K562 (cell line): Measurements from ENCODE around the gene CSNK1G1. TPM values are rescaled to one million over a fixed set of nuclear protein-coding genes. Genes with fewer than 3 reads are reported as not detected.

Source experiments
- ATAC-seq: fragments of 200-7000 bp; cut with Tn5 transposase; 3 replicates; pipeline ENCODE4 v1.9.1; 2020; ENCODE audit warnings: moderate library complexity
- BruUV-seq: library from RNA; stranded (reverse); fragments of 400-500 nt; replicated peaks from 2 replicates; lab custom pipeline; 2021; lab: Mats Ljungman, UMichigan
- CTCF ChIA-PET: fragments of 300-600 bp; formaldehyde crosslinking; extraction: SDS; loops from one replicate; lab custom pipeline; 2021; ENCODE audit warnings: low intra/inter-chr PET ratio; lab: Yijun Ruan, JAX
- POLR2A ChIA-PET: fragments of 300-600, 350-650 bp; sonication (Branson Sonifier 250); formaldehyde crosslinking; extraction: SDS; loops from one replicate; lab custom pipeline; 2021; ENCODE audit warnings: antibody characterized with exemption, inconsistent platforms; lab: Yijun Ruan, JAX
- DNase-seq, 4 experiments: peaks; one replicate each; pipeline versions ENCODE4 v3.0.0 to v3.0.0-alpha.2; 2011 to 2018; ENCODE audit warnings: low spot score in 3 of 4, mixed read lengths in 3 of 4; ENCODE audit errors: extremely low read depth in 1 of 4
- FAIRE-seq: peaks from 2 replicates; lab custom pipeline; 2011; peaks lifted over from hg19 to GRCh38; lab: Jason Lieb, UNC
- H2AFZ ChIP-seq: 2 replicates; pipeline ENCODE4 v1.6.0; 2011; ENCODE audit warnings: low read depth, low read length, control low read depth, inconsistent platforms
- H3K27ac ChIP-seq: fragments of 200-600 bp; 3 replicates; pipeline ENCODE4 v1.8.0; 2011; ENCODE audit warnings: low read depth, mild to moderate bottlenecking, control low read depth, inconsistent platforms, low read length, moderate library complexity, mixed read lengths; ENCODE audit errors: extremely low read depth
- H3K27me3 ChIP-seq, 2 experiments: fragments of 300-600 bp in 1 of 2; 2 replicates in 1 of 2; 3 replicates in 1 of 2; pipeline versions ENCODE4 v1.6.0 to v1.8.0; 2011; ENCODE audit warnings: inconsistent platforms in 2 of 2, low read length in 2 of 2, mild to moderate bottlenecking in 1 of 2, mixed read lengths in 1 of 2, moderate library complexity in 1 of 2; ENCODE audit not compliant: control insufficient read depth in 2 of 2, insufficient read depth in 2 of 2
- H3K36me3 ChIP-seq: fragments of 300-600 bp; 3 replicates; pipeline ENCODE4 v1.8.0; 2011; ENCODE audit warnings: mild to moderate bottlenecking, low read length, inconsistent platforms; ENCODE audit not compliant: control insufficient read depth, insufficient read depth
- H3K4me1 ChIP-seq, 2 experiments: fragments of 200-600 bp in 1 of 2; replicated peaks in 1 of 2; 2 replicates in 1 of 2; 3 replicates in 1 of 2; pipeline versions ENCODE4 v1.5.1 to v1.8.0; 2011; ENCODE audit warnings: inconsistent platforms in 2 of 2, low read length in 2 of 2, mild to moderate bottlenecking in 1 of 2, mixed read lengths in 1 of 2, moderate library complexity in 1 of 2; ENCODE audit not compliant: control insufficient read depth in 2 of 2, insufficient read depth in 2 of 2
- H3K4me2 ChIP-seq: 2 replicates; pipeline ENCODE4 v1.6.1; 2011; ENCODE audit warnings: low read length, control low read depth, inconsistent platforms, mixed read lengths; ENCODE audit not compliant: insufficient read depth
- H3K4me3 ChIP-seq: fragments of 200-600 bp; sonication (generic), shearing (Covaris generic); 2 replicates; pipeline ENCODE4 v1.5.1; 2016; ENCODE audit warnings: control low read depth, inconsistent platforms
- H3K79me2 ChIP-seq: fragments of 200-600 bp; 3 replicates; pipeline ENCODE4 v1.8.0; 2011; ENCODE audit warnings: low read length, inconsistent platforms; ENCODE audit not compliant: control insufficient read depth, insufficient read depth
- H3K9ac ChIP-seq, 2 experiments: 2 replicates each; pipeline versions ENCODE4 v1.6.0 to v1.6.1; 2011; ENCODE audit warnings: low read depth in 2 of 2, low read length in 2 of 2, control low read depth in 1 of 2, inconsistent platforms in 1 of 2, mild to moderate bottlenecking in 1 of 2, mixed read lengths in 1 of 2; ENCODE audit not compliant: insufficient read depth in 1 of 2
- H3K9me1 ChIP-seq: one replicate; pipeline ENCODE4 v1.6.0; 2011; ENCODE audit warnings: inconsistent platforms, mild to moderate bottlenecking, low read length, moderate library complexity; ENCODE audit not compliant: control insufficient read depth, insufficient read depth
- H3K9me3 ChIP-seq: replicated peaks from 2 replicates; pipeline ENCODE4 v1.5.1; 2011; ENCODE audit warnings: low read depth, low read length, inconsistent platforms; ENCODE audit not compliant: control insufficient read depth, insufficient read depth
- H4K20me1 ChIP-seq: replicated peaks from 2 replicates; pipeline ENCODE4 v1.6.1; 2011; ENCODE audit warnings: low read length, inconsistent platforms, mixed read lengths; ENCODE audit not compliant: control insufficient read depth, insufficient read depth
- BACH1 ChIP-seq: fragments of 200-800 bp; sonication (Bioruptor generic); IDR thresholded peaks from 2 replicates; pipeline ENCODE4 v1.6.1; 2016; ENCODE audit warnings: missing genetic modification characterization, missing compliant biosample characterization
- JUN ChIP-seq, 2 experiments: sonication (generic) in 1 of 2; formaldehyde crosslinking in 1 of 2; IDR thresholded peaks; 2 replicates each; pipeline versions ENCODE4 v1.6.1 to v1.8.0; 2012 to 2022; ENCODE audit warnings: borderline replicate concordance in 2 of 2, mild to moderate bottlenecking in 2 of 2, improper control_type of control experiment in 1 of 2, low read depth in 1 of 2, low read length in 1 of 2, missing genetic modification reagents in 1 of 2
- JUNB ChIP-seq: fragments of 450-650 bp; formaldehyde crosslinking; conservative IDR thresholded peaks from 2 replicates; pipeline ENCODE4 v1.4.0; 2020; ENCODE audit warnings: mild to moderate bottlenecking
- JUND ChIP-seq, 2 experiments: IDR thresholded peaks; 2 replicates in 1 of 2; 3 replicates in 1 of 2; pipeline ENCODE4 v1.6.1; 2011; ENCODE audit warnings: borderline replicate concordance in 2 of 2, low read depth in 2 of 2, low read length in 2 of 2, improper control_type of control experiment in 1 of 2, missing biosample characterization in 1 of 2, missing genetic modification characterization in 1 of 2, missing genetic modification reagents in 1 of 2
- KHSRP ChIP-seq: fragments of 450-650 bp; IDR thresholded peaks from 2 replicates; pipeline ENCODE4 v1.6.1; 2017
- PBX2 ChIP-seq, 2 experiments: IDR thresholded peaks in 1 of 2; conservative IDR thresholded peaks in 1 of 2; 2 replicates each; pipeline ENCODE4 v1.6.1; 2016; ENCODE audit warnings: low read depth in 2 of 2, mild to moderate bottlenecking in 1 of 2, missing compliant biosample characterization in 1 of 2, missing genetic modification characterization in 1 of 2, moderate library complexity in 1 of 2
- PHF8 ChIP-seq: fragments of 200-600 bp; sonication (generic); IDR thresholded peaks from 2 replicates; pipeline ENCODE4 v1.6.1; 2012; ENCODE audit warnings: mixed run types, mild to moderate bottlenecking, inconsistent platforms, low read length, moderate library complexity, borderline replicate concordance
- PKNOX1 ChIP-seq: fragments of 450-650 bp; IDR thresholded peaks from 2 replicates; pipeline ENCODE4 v1.6.1; 2016
- RBM39 ChIP-seq: fragments of 200-400 bp; formaldehyde crosslinking; optimal IDR thresholded peaks from 2 replicates; pipeline ENCODE3; 2018; ENCODE audit warnings: low read depth, low read length
- RNF2 ChIP-seq: sonication (generic); IDR thresholded peaks from 2 replicates; pipeline ENCODE4 v1.6.1; 2016
- SMARCE1 ChIP-seq: fragments of 450-650 bp; IDR thresholded peaks from 2 replicates; pipeline ENCODE4 v1.7.1; 2016; ENCODE audit warnings: mild to moderate bottlenecking
- TEAD4 ChIP-seq, 2 experiments: sonication (generic) in 1 of 2; formaldehyde crosslinking in 1 of 2; IDR thresholded peaks; 2 replicates each; pipeline versions ENCODE4 v1.6.1 to v1.8.0; 2012 to 2022; ENCODE audit warnings: borderline replicate concordance in 1 of 2, inconsistent platforms in 1 of 2, low read length in 1 of 2, mild to moderate bottlenecking in 1 of 2, missing genetic modification reagents in 1 of 2
- ZNF436 ChIP-seq: fragments of 250-450, 450-650 bp; sonication (Bioruptor Pico); formaldehyde crosslinking; IDR thresholded peaks from 2 replicates; pipeline ENCODE4 v1.7.0; 2020; ENCODE audit warnings: mild to moderate bottlenecking
- ZNF512 ChIP-seq: IDR thresholded peaks from 2 replicates; pipeline ENCODE4 v1.6.1; 2016; ENCODE audit warnings: missing genetic modification characterization, missing compliant biosample characterization
- ZNF695 ChIP-seq: fragments of 450-650 bp; formaldehyde crosslinking; IDR thresholded peaks from 2 replicates; pipeline ENCODE4 v1.4.0; 2020; ENCODE audit warnings: mild to moderate bottlenecking, moderate library complexity
- WGBS: fragments of 100-300 bp; shearing (Covaris generic); methylation state at CpG from one replicate; pipeline ENCODE4 v1.1.6; 2016; ENCODE audit warnings: low coverage, mixed read lengths; ENCODE audit not compliant: insufficient coverage; ENCODE audit errors: missing lambda C conversion rate; 5-methylcytosine and 5-hydroxymethylcytosine counted together
- in situ Hi-C: fragments of 300-500 bp; cut with MboI; formaldehyde crosslinking; loops from 4 replicates; pipeline ENCODE4 v1.15.0; 2018; ENCODE audit warnings: inconsistent platforms, mixed read lengths
- intact Hi-C: fragments of 100-400 bp; cut with micrococcal nuclease; formaldehyde crosslinking; loops from 2 replicates; pipeline ENCODE4 v1.14.2; 2022
- polyA plus RNA-seq, 8 experiments: library from polyadenylated mRNA; depleted of rRNA in 4 of 8; stranded (reverse) in 5 of 8; unstranded in 3 of 8; fragments of >200 nt; fragmentation: Nextera tagmentation in 2 of 8; fragmentation: Illumina TruSeq in 1 of 8; extraction: Ambion mirVana in 2 of 8; extraction: Trizol in 1 of 8; gene quantifications; 2 replicates each; pipeline versions ENCODE4 v1.2.1 to v1.2.3, GENCODE V29; 2011 to 2014; ENCODE audit warnings: inconsistent platforms in 1 of 8, missing spikeins in 1 of 8
- total RNA-seq, 7 experiments: library from RNA; depleted of rRNA in 6 of 7; stranded (reverse); fragments of >200 nt in 6 of 7; fragmentation: Illumina TruSeq in 2 of 7; extraction: Trizol in 2 of 7; gene quantifications; 2 replicates each; pipeline versions ENCODE4 v1.2.1 to v1.2.3, GENCODE V29; 2011 to 2021; ENCODE audit warnings: low replicate concordance in 1 of 7

The CSNK1G1 gene
- total and polyA plus RNA-seq, 9 of the 15 experiments (the other 6 are each of a cell fraction or from before 2014, with no cell fraction given), result 4.5 to 18.5 (median 9.5) TPM

- Histone ChIP-seq H3K27ac (peak overlapping the region; percentile 18; the same call in 1 of the 3 replicates), H3K4me2 (no peak overlapping the region), H4K20me1 (no peaks in the 10 kb centered on the region), H3K9ac (no peak overlapping the region), H3K79me2 (peaks cover 33% of the 10 kb centered on the region), H3K4me1 (peaks cover 0 to 3% of the 10 kb centered on the region in 2 experiments; a peak in 2 of 5 replicates), H3K9me1 (no peaks in the 10 kb centered on the region), H3K4me3 (no peak overlapping the region), H3K27me3 (no peaks in the 10 kb centered on the region), H3K36me3 (peaks cover 4% of the 10 kb centered on the region; the same call in 1 of the 3 replicates), H2AFZ (no peak overlapping the region), H3K9me3 (no peaks in the 10 kb centered on the region)
- DNase-seq (peak in 1 of 4 experiments; percentile 14), ATAC-seq (no peak), FAIRE-seq (no peak)
- ChIA-PET POLR2A (no interaction called here), CTCF (no interaction called here)
- WGBS, result 5% methylated on average over 1 of the region's 1 CpG
- BruUV-seq, result no TSS peak
- intact Hi-C loops (no loop called here), in situ Hi-C loops (no loop called here)
- TF ChIP-seq PBX2 (CRISPR knock-in tag; IDR thresholded peaks at IDR 0.05; ENCODE audit: low read depth) (no peak), PBX2 (tag; conservative IDR thresholded peaks at IDR 0.05; ENCODE audit: low read depth) (peak; percentile 55; the same call in 1 of the 2 replicates), JUN (IDR thresholded peaks at IDR 0.05; ENCODE audit: borderline replicate concordance, low read depth, low read length) (peak; percentile 55; the same call in 1 of the 2 replicates), JUN (CRISPR knock-in tag; IDR thresholded peaks at IDR 0.05; ENCODE audit: borderline replicate concordance) (no peak), TEAD4 (IDR thresholded peaks at IDR 0.05; ENCODE audit: low read length) (0 out of 2 replicates have a peak, but pooled peaks have one; percentile 15), TEAD4 (CRISPR knock-in tag; IDR thresholded peaks at IDR 0.05; ENCODE audit: borderline replicate concordance) (no peak), BACH1 (tag) (no peak), JUNB (CRISPR knock-in tag) (0 out of 2 replicates have a peak, but pooled peaks have one; percentile 25), ZNF512 (no peak), JUND (IDR thresholded peaks at IDR 0.05; ENCODE audit: borderline replicate concordance, low read depth, low read length) (peak; percentile 75), JUND (tag; IDR thresholded peaks at IDR 0.05; ENCODE audit: borderline replicate concordance, low read depth, low read length) (peak; percentile 84), ZNF436 (CRISPR knock-in tag) (no peak), KHSRP (no peak), PKNOX1 (0 out of 2 replicates have a peak, but pooled peaks have one; percentile 13), RBM39 (no peak), SMARCE1 (peak; percentile 43; the same call in 1 of the 2 replicates), RNF2 (no peak), PHF8 (no peak), ZNF695 (CRISPR knock-in tag) (no peak)
These were observed 71.9 kb downstream of the CSNK1G1 start for GRCh38 chr15:64284042-64284441.
